GM13976 (cell line): ENCODE data around the gene PEF1.
A peak's percentile ranks its signal among the peaks of the same experiment; 100 is the strongest.

Experiments used
- DNase-seq: peaks from one replicate; pipeline ENCODE4 v3.0.0; 2012; ENCODE audit warnings: low spot score
- CTCF ChIP-seq: IDR thresholded peaks from 2 replicates; pipeline ENCODE4 v1.5.1; 2012; ENCODE audit warnings: borderline replicate concordance, mild to moderate bottlenecking; ENCODE audit not compliant: insufficient read depth; ENCODE audit errors: extremely low read depth, missing control alignments, control extremely low read depth
- in situ Hi-C: fragments of 300-500 bp; cut with MboI; formaldehyde crosslinking; loops from one replicate; pipeline ENCODE4 v1.12.0; 2022; ENCODE audit warnings: low sequenced_read_pairs, mixed read lengths, inconsistent platforms; ENCODE audit not compliant: unreplicated experiment

The PEF1 gene

GRCh38 chr1:31598980-31599379 is 45.7 kb downstream of the PEF1 start:
- no peak for TF ChIP-seq CTCF
- in situ Hi-C loops = no loop called here
- DNase-seq = no peak

- in situ Hi-C loops = no loop called here
- no peak for TF ChIP-seq CTCF
- peak; percentile 29 for DNase-seq
These were observed 48.0 kb downstream of the PEF1 start for GRCh38 chr1:31596737-31597097.

DNA sequence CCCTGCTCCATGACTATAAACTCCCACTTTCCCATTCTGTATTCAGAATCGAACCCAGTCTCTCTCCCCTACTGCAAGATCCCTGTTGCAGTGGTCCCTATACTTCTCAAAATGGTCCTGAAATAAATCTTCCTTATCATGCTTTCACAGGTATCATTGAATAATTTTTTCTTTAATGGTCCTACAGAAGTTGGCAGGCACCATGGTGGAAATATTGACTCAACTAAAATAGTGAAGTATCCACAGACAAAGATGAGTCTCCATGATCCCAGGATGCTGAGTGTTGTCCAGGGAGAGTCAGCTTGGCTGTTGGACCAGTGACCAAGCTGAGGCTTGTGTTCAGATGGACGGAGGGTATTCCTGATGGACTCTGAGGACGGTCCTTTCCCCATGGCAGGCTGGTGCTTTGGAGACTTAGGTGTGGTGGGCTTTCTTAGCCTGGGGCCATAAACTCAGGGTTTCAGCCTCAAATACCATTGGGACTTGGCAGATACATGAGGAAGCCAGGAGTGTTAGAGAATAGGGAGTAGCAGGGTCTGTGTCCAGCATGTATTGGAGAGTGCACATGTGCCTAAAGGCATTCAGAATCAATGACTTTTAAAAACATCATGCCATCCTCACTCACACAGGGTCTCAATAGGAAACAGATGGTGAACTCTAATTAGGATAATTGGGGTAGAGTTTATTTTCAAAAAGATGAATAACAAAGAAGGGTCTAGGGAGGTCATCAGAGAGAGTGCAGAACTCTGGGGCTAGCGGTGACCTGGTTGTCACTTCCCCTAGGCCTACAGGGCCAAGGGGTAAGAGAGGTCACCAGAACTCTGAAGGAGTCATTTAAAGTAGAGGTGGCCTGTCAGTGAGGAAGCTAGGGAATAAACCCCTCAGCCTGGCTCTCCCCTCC is 48.6 kb downstream of the PEF1 start:
- peak; percentile 13 for DNase-seq
- TF ChIP-seq CTCF = no peak
- in situ Hi-C loops = no loop called here

- peak; percentile 79 for TF ChIP-seq CTCF
- in situ Hi-C loops = no loop called here
- DNase-seq = peak; percentile 79
These were observed 50.7 kb downstream of the PEF1 start for GRCh38 chr1:31593770-31594632.

DNA sequence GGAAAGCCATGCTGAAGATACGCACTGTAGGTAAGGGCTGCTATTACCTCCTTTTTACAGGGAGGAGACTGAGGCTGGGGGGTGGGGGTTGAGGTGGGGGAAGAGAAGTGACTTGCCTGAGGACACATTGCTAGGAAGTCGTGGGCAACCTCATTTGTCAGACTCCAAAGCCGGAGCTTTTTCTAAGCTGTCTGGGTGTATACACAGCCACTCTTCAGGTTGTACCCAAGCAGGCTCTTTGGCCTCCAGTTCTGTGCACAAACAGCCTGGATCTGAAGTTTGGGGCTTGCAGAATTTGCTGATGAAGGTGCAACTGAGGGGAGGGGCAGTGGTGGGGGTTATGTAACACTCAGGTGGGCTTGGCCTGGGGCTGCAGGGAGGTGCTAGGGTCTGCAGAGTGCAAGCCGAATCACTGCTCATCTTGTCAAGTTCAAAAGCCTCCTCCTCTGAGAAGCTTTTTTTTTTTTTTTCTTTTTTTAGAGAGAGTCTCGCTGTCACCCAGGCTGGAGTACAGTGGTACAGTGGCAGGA is 51.5 kb downstream of the PEF1 start:
- in situ Hi-C loops = no loop called here
- DNase-seq = no peak
- no peak for TF ChIP-seq CTCF

DNA sequence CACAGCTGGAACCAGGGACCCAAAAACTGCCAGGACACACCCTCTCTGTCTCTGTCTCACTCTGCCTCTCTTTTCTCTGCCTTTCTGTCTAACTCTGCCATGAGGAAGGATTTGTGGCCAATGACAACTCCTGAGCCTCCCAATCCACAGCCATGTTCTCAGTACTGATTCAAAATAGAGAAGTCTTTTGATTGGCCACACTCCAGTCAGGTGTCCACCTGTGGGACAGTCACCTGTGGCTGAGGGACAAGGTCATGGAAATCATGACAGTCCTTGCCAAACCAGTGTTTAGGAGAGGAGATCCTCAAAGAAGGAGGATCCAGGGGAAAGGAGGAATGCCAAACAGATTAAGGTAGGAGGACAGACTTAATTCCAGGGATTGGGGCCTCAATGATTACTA is 52.5 kb downstream of the PEF1 start:
- in situ Hi-C loops = no loop called here
- DNase-seq = no peak
- no peak for TF ChIP-seq CTCF
